GM21423 (cell line): ENCODE results near the gene PCDHB16.
"Not testable (repeated sequence)": the region's sequence is repeated elsewhere in the genome, so short reads cannot be mapped to it uniquely, and the experiment has no call there.

Experiments
- ATAC-seq: cut with Tn5 transposase; IDR thresholded peaks from one replicate; pipeline ENCODE4 v1.9.1; 2021; ENCODE audit warnings: mild to moderate bottlenecking, moderate library complexity; ENCODE audit not compliant: unreplicated experiment

The PCDHB16 gene

DNA sequence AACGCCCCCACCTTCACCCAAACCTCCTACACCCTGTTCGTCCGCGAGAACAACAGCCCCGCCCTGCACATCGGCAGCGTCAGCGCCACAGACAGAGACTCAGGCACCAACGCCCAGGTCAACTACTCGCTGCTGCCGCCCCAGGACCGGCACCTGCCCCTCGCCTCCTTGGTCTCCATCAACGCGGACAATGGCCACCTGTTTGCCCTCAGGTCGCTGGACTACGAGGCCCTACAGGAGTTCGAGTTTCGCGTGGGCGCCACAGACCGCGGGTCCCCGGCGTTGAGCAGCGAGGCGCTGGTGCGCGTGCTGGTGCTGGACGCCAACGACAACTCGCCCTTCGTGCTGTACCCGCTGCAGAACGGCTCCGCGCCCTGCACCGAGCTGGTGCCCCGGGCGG is 42.7 kb downstream of the PCDHB16 start:
- not testable (repeated sequence) for ATAC-seq

DNA sequence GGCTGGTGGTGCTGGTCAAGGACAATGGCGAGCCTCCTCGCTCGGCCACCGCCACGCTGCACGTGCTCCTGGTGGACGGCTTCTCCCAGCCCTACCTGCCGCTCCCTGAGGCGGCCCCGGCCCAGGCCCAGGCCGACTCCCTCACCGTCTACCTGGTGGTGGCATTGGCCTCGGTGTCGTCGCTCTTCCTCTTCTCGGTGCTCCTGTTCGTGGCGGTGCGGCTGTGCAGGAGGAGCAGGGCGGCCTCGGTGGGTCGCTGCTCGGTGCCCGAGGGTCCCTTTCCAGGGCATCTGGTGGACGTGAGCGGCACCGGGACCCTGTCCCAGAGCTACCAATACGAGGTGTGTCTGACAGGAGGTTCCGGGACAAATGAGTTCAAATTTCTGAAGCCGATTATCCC is 43.2 kb downstream of the PCDHB16 start:
- ATAC-seq = not testable (repeated sequence)

DNA sequence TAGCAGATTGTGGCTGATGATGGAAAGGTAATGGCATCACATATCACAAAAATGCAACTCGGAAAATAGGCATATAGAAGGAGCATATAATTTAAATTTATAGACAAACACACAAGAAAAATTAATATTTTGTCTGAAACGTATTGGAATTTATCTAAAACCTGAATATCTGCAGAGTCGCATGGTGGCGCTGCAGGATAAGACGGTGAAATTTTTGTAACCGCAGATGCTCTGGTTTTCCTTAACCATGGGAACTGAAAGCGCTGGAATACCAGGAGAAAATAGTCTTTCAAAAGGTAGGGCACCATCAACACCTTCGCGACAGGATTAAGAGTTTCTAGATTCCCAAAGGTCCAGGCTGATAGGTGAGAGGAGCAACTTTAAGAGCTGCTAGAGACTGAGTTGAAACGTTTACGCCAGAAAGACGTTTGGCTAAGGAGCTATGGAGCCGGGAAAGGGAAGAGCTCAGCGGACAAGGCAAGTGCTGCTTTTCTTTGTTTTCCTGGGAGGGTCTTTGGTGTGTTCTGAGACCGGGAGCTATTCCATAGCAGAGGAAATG is 52.0 kb downstream of the PCDHB16 start:
- no peak for ATAC-seq
